CD14-positive monocyte (primary cell): ENCODE data around the gene VWA5B2. TPM values are rescaled to one million over a fixed set of nuclear protein-coding genes. Genes with fewer than 3 reads are reported as not detected.

Experiments used
- DNase-seq, 3 donors: peaks; one replicate each; pipeline ENCODE4 v3.0.0-alpha.2; 2011 to 2022
- H2AFZ ChIP-seq: 2 replicates; pipeline ENCODE4 v1.6.0; 2012; ENCODE audit warnings: mild to moderate bottlenecking, low read depth, low read length, inconsistent platforms; ENCODE audit not compliant: insufficient read depth, poor library complexity, severe bottlenecking
- H3K27ac ChIP-seq, 2 donors: 1 replicate in 1 of 2; 2 replicates in 1 of 2; pipeline ENCODE4 v1.5.1; 2012 to 2013; ENCODE audit warnings: low read length in 2 of 2, control low read depth in 1 of 2, inconsistent platforms in 1 of 2, low read depth in 1 of 2, mild to moderate bottlenecking in 1 of 2
- H3K27me3 ChIP-seq, 2 donors: one replicate each; pipeline versions ENCODE4 v1.6.0 to v1.6.1; 2011 to 2013; ENCODE audit warnings: low read length in 2 of 2; ENCODE audit not compliant: control insufficient read depth in 2 of 2, insufficient read depth in 2 of 2
- H3K36me3 ChIP-seq, 2 donors: replicated peaks in 1 of 2; 1 replicate in 1 of 2; 2 replicates in 1 of 2; pipeline versions ENCODE4 v1.5.1 to v1.6.1; 2012 to 2013; ENCODE audit warnings: low read length in 2 of 2, control low read depth in 1 of 2, inconsistent platforms in 1 of 2, mild to moderate bottlenecking in 1 of 2; ENCODE audit not compliant: insufficient read depth in 2 of 2, control insufficient read depth in 1 of 2
- H3K4me1 ChIP-seq, 2 donors: 1 replicate in 1 of 2; 2 replicates in 1 of 2; pipeline versions ENCODE4 v1.5.1 to v1.6.1; 2012 to 2013; ENCODE audit warnings: low read length in 2 of 2, control low read depth in 1 of 2, inconsistent platforms in 1 of 2, mild to moderate bottlenecking in 1 of 2, moderate library complexity in 1 of 2; ENCODE audit not compliant: insufficient read depth in 2 of 2, control insufficient read depth in 1 of 2
- H3K4me2 ChIP-seq: replicated peaks from 2 replicates; pipeline ENCODE3; 2012; ENCODE audit warnings: low read length, moderate library complexity, mild to moderate bottlenecking; ENCODE audit not compliant: poor library complexity, severe bottlenecking; ENCODE audit errors: extremely low read depth
- H3K4me3 ChIP-seq, 3 experiments: fragments of 200-600 bp in 1 of 3; sonication (generic) in 1 of 3; replicated peaks in 1 of 3; 1 replicate in 2 of 3; 2 replicates in 1 of 3; pipeline ENCODE4 v1.5.1; 2011 to 2013; ENCODE audit warnings: low read length in 3 of 3, mild to moderate bottlenecking in 3 of 3, control low read depth in 2 of 3, low read depth in 2 of 3, inconsistent platforms in 1 of 3, moderate library complexity in 1 of 3
- H3K79me2 ChIP-seq: 2 replicates; pipeline ENCODE4 v1.6.0; 2012; ENCODE audit warnings: mild to moderate bottlenecking, control low read depth, inconsistent platforms, low read length, moderate library complexity; ENCODE audit not compliant: insufficient read depth
- H3K9ac ChIP-seq: 2 replicates; pipeline ENCODE4 v1.6.0; 2017; ENCODE audit warnings: low read length, mild to moderate bottlenecking; ENCODE audit not compliant: insufficient read depth, poor library complexity, severe bottlenecking
- H3K9me3 ChIP-seq, 2 donors: replicated peaks in 1 of 2; 1 replicate in 1 of 2; 2 replicates in 1 of 2; pipeline versions ENCODE4 v1.5.1 to v1.6.1; 2012 to 2013; ENCODE audit warnings: low read length in 2 of 2, control low read depth in 1 of 2; ENCODE audit not compliant: control insufficient read depth in 1 of 2, insufficient read depth in 1 of 2
- H4K20me1 ChIP-seq: 2 replicates; pipeline ENCODE4 v1.6.0; 2012; ENCODE audit warnings: mild to moderate bottlenecking, low read length, control low read depth, moderate library complexity; ENCODE audit not compliant: insufficient read depth
- H3K27ac Mint-ChIP-seq, 7 donors: one replicate each; pipeline ENCODE4 v1.8.0; 2020; ENCODE audit warnings: mild to moderate bottlenecking in 7 of 7, mixed read lengths in 7 of 7, moderate library complexity in 6 of 7, inconsistent platforms in 2 of 7
- H3K27me3 Mint-ChIP-seq, 3 donors: one replicate each; pipeline ENCODE4 v1.8.0; 2021 to 2022; ENCODE audit warnings: low read depth in 3 of 3, mild to moderate bottlenecking in 3 of 3, mixed read lengths in 3 of 3, moderate library complexity in 3 of 3, inconsistent platforms in 1 of 3
- H3K36me3 Mint-ChIP-seq, 2 donors: one replicate each; pipeline ENCODE4 v1.8.0; 2020; ENCODE audit warnings: mixed read lengths in 2 of 2, inconsistent platforms in 1 of 2, mild to moderate bottlenecking in 1 of 2
- H3K4me1 Mint-ChIP-seq: one replicate; pipeline ENCODE4 v1.8.0; 2020; ENCODE audit warnings: mild to moderate bottlenecking, mixed read lengths
- H3K4me3 Mint-ChIP-seq, 2 donors: one replicate each; pipeline ENCODE4 v1.8.0; 2020; ENCODE audit warnings: mild to moderate bottlenecking in 2 of 2, mixed read lengths in 2 of 2, moderate library complexity in 1 of 2
- H3K9me3 Mint-ChIP-seq, 7 donors: one replicate each; pipeline ENCODE4 v1.8.0; 2020 to 2022; ENCODE audit warnings: mixed read lengths in 7 of 7, mild to moderate bottlenecking in 6 of 7, moderate library complexity in 6 of 7, inconsistent platforms in 2 of 7
- CTCF ChIP-seq: fragments of 200-600 bp; IDR thresholded peaks from one replicate; pipeline ENCODE4 v1.8.0; 2022; ENCODE audit warnings: antibody characterized with exemption, mild to moderate bottlenecking
- WGBS: methylation state at CpG from one replicate; pipeline ENCODE4 v1.1.5; 2013; ENCODE audit warnings: missing lambda C conversion rate; ENCODE audit not compliant: insufficient coverage; 5-methylcytosine and 5-hydroxymethylcytosine counted together
- intact Hi-C, 2 donors: fragments of 100-400 bp; cut with micrococcal nuclease; formaldehyde crosslinking; loops; one replicate each; pipeline versions ENCODE4 v1.15.0 to v1.15.1; 2023
- polyA plus RNA-seq, 3 donors: library from polyadenylated mRNA; depleted of rRNA in 1 of 3; unstranded in 2 of 3; stranded (reverse) in 1 of 3; fragments of 300-500 nt in 2 of 3; fragments of >200 nt in 1 of 3; fragmentation: Illumina TruSeq in 2 of 3; gene quantifications; 1 replicate in 2 of 3; 2 replicates in 1 of 3; pipeline ENCODE4 v1.2.3, GENCODE V29; 2012 to 2021

Gene VWA5B2
- polyA plus RNA-seq, 3 donors = 0.32 TPM; not detected in 2

GRCh38 chr3:184258926-184259325, 29.5 kb downstream of the VWA5B2 start:
- Mint-ChIP-seq H3K27ac (no peak overlapping the region), H3K9me3 (peaks cover 0 to 35% (median 18%) of the 10 kb centered on the region in 7 donors), H3K27me3 (peaks cover 42 to 56% (median 53%) of the 10 kb centered on the region in 3 donors), H3K4me3 (peak overlapping the region in 1 of 2 donors; percentile 89), H3K36me3 (peaks cover 27 to 38% of the 10 kb centered on the region in 2 donors), H3K4me1 (peaks cover 23% of the 10 kb centered on the region)
- 90% methylated on average over 2 of the region's 5 CpGs for WGBS
- no peak for DNase-seq
- Histone ChIP-seq H2AFZ (no peak overlapping the region), H3K27me3 (peaks cover 34 to 49% of the 10 kb centered on the region in 2 donors), H3K4me2 (no peak overlapping the region), H3K36me3 (peaks cover 0 to 8% of the 10 kb centered on the region in 2 donors), H3K4me1 (peaks cover 18 to 22% of the 10 kb centered on the region in 2 donors), H3K9ac (no peak overlapping the region), H3K27ac (no peak overlapping the region), H3K79me2 (no peaks in the 10 kb centered on the region), H3K4me3 (no peak overlapping the region), H4K20me1 (peaks cover 16% of the 10 kb centered on the region), H3K9me3 (peaks cover 0 to 15% of the 10 kb centered on the region in 2 donors)
- TF ChIP-seq CTCF = no peak
- intact Hi-C loops = loop anchor here in 1 of 2 donors (10.0 kb wide), 1 partner anchor 364 kb away; no protein-coding TSS in a partner anchor

GRCh38 chr3:184259396-184259877, 30.1 kb downstream of the VWA5B2 start:
- peaks cover 46 to 59% (median 58%) of the 10 kb centered on the region in 3 donors for H3K27me3 Mint-ChIP-seq
- no peak overlapping the region for H3K4me2 ChIP-seq
- DNase-seq = no peak
- no peak overlapping the region for H3K4me3 ChIP-seq
- H3K4me3 Mint-ChIP-seq = peak overlapping the region in 1 of 2 donors; percentile 89
- peaks cover 0 to 15% of the 10 kb centered on the region in 2 donors for H3K9me3 ChIP-seq
- H3K27me3 ChIP-seq = peaks cover 35 to 54% of the 10 kb centered on the region in 2 donors
- peaks cover 16% of the 10 kb centered on the region for H4K20me1 ChIP-seq
- H3K4me1 Mint-ChIP-seq = peaks cover 23% of the 10 kb centered on the region
- no peak overlapping the region for H3K27ac Mint-ChIP-seq
- H3K36me3 ChIP-seq = peaks cover 0 to 8% of the 10 kb centered on the region in 2 donors
- H3K79me2 ChIP-seq = no peaks in the 10 kb centered on the region
- no peak overlapping the region for H2AFZ ChIP-seq
- H3K36me3 Mint-ChIP-seq = peaks cover 25 to 38% of the 10 kb centered on the region in 2 donors
- H3K4me1 ChIP-seq = peaks cover 18 to 22% of the 10 kb centered on the region in 2 donors
- intact Hi-C loops = loop anchor here in 1 of 2 donors (10.0 kb wide), 1 partner anchor 365 kb away; no protein-coding TSS in a partner anchor
- WGBS = 17% methylated on average over 5 of the region's 28 CpGs
- no peak overlapping the region for H3K9ac ChIP-seq
- H3K9me3 Mint-ChIP-seq = peaks cover 0 to 35% (median 18%) of the 10 kb centered on the region in 7 donors
- H3K27ac ChIP-seq = no peak overlapping the region
- no peak for TF ChIP-seq CTCF
